WTC11 (cell line): ENCODE results near the gene BICDL2.

ENCODE experiments used
- CBFB ChIP-seq: sonication (generic); formaldehyde crosslinking; IDR thresholded peaks from 2 replicates; pipeline ENCODE4 v1.8.1; 2022; ENCODE audit warnings: mild to moderate bottlenecking, low read depth, missing genetic modification reagents
- CREB1 ChIP-seq: sonication (generic); formaldehyde crosslinking; IDR thresholded peaks from 2 replicates; pipeline ENCODE4 v1.8.0; 2023; ENCODE audit warnings: mild to moderate bottlenecking, missing genetic modification reagents
- ELF4 ChIP-seq: sonication (generic); formaldehyde crosslinking; IDR thresholded peaks from 2 replicates; pipeline ENCODE4 v1.8.1; 2022; ENCODE audit warnings: low read depth, mild to moderate bottlenecking, moderate library complexity, missing genetic modification reagents
- IRF1 ChIP-seq: sonication (generic); formaldehyde crosslinking; IDR thresholded peaks from 2 replicates; pipeline ENCODE4 v1.8.0; 2023; ENCODE audit warnings: missing genetic modification reagents
- MAX ChIP-seq: sonication (generic); formaldehyde crosslinking; IDR thresholded peaks from 2 replicates; pipeline ENCODE4 v1.8.0; 2022; ENCODE audit warnings: mild to moderate bottlenecking, missing genetic modification reagents
- NFE2L1 ChIP-seq: sonication (generic); formaldehyde crosslinking; IDR thresholded peaks from 2 replicates; pipeline ENCODE4 v1.8.1; 2023; ENCODE audit warnings: missing genetic modification reagents
- SMAD4 ChIP-seq: sonication (generic); formaldehyde crosslinking; IDR thresholded peaks from 2 replicates; pipeline ENCODE4 v1.8.0; 2022; ENCODE audit warnings: mild to moderate bottlenecking, missing genetic modification reagents
- ZNF121 ChIP-seq: sonication (generic); formaldehyde crosslinking; IDR thresholded peaks from 2 replicates; pipeline ENCODE4 v1.8.0; 2023; ENCODE audit warnings: missing genetic modification reagents
- ZNF425 ChIP-seq: fragments of 250-450 bp; sonication (Bioruptor Pico); conservative IDR thresholded peaks from 2 replicates; pipeline ENCODE4 v1.9.0; 2021; ENCODE audit warnings: mild to moderate bottlenecking
- ZSCAN18 ChIP-seq: fragments of 250-450 bp; sonication (Bioruptor Pico); IDR thresholded peaks from 2 replicates; pipeline ENCODE4 v2.1.2; 2022; ENCODE audit warnings: mild to moderate bottlenecking, moderate library complexity
- TF ChIP-seq, protein P1 (sequence below): fragments of 200-600 bp; IDR thresholded peaks from 2 replicates; pipeline ENCODE4 v1.8.0; 2022; ENCODE audit warnings: antibody characterized with exemption
- TF ChIP-seq, protein P2 (sequence below): fragments of 250-450 bp; sonication (Bioruptor Pico); IDR thresholded peaks from 2 replicates; pipeline ENCODE4 v1.9.0; 2021; ENCODE audit warnings: moderate library complexity, mild to moderate bottlenecking, inconsistent platforms, borderline replicate concordance
- TF ChIP-seq, protein P3 (sequence below): sonication (generic); formaldehyde crosslinking; IDR thresholded peaks from 2 replicates; pipeline ENCODE4 v1.8.1; 2023; ENCODE audit warnings: mild to moderate bottlenecking, missing genetic modification reagents, borderline replicate concordance
- TF ChIP-seq, protein P4 (sequence below): sonication (generic); formaldehyde crosslinking; IDR thresholded peaks from 2 replicates; pipeline ENCODE4 v1.8.1; 2023; ENCODE audit warnings: mild to moderate bottlenecking, missing genetic modification reagents, moderate library complexity

- no peak for TF ChIP-seq ZNF425
- TF ChIP-seq, protein P1, sequence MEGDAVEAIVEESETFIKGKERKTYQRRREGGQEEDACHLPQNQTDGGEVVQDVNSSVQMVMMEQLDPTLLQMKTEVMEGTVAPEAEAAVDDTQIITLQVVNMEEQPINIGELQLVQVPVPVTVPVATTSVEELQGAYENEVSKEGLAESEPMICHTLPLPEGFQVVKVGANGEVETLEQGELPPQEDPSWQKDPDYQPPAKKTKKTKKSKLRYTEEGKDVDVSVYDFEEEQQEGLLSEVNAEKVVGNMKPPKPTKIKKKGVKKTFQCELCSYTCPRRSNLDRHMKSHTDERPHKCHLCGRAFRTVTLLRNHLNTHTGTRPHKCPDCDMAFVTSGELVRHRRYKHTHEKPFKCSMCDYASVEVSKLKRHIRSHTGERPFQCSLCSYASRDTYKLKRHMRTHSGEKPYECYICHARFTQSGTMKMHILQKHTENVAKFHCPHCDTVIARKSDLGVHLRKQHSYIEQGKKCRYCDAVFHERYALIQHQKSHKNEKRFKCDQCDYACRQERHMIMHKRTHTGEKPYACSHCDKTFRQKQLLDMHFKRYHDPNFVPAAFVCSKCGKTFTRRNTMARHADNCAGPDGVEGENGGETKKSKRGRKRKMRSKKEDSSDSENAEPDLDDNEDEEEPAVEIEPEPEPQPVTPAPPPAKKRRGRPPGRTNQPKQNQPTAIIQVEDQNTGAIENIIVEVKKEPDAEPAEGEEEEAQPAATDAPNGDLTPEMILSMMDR: no peak
- TF ChIP-seq, protein P2, sequence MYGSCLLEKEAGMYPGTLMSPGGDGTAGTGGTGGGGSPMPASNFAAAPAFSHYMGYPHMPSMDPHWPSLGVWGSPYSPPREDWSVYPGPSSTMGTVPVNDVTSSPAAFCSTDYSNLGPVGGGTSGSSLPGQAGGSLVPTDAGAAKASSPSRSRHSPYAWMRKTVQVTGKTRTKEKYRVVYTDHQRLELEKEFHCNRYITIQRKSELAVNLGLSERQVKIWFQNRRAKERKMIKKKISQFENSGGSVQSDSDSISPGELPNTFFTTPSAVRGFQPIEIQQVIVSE (CRISPR knock-in tag): no peak
- no peak for TF ChIP-seq CBFB (CRISPR knock-in tag)
- TF ChIP-seq CREB1 (CRISPR knock-in tag): no peak
- TF ChIP-seq ZNF121 (CRISPR knock-in tag): no peak
- TF ChIP-seq, protein P3, sequence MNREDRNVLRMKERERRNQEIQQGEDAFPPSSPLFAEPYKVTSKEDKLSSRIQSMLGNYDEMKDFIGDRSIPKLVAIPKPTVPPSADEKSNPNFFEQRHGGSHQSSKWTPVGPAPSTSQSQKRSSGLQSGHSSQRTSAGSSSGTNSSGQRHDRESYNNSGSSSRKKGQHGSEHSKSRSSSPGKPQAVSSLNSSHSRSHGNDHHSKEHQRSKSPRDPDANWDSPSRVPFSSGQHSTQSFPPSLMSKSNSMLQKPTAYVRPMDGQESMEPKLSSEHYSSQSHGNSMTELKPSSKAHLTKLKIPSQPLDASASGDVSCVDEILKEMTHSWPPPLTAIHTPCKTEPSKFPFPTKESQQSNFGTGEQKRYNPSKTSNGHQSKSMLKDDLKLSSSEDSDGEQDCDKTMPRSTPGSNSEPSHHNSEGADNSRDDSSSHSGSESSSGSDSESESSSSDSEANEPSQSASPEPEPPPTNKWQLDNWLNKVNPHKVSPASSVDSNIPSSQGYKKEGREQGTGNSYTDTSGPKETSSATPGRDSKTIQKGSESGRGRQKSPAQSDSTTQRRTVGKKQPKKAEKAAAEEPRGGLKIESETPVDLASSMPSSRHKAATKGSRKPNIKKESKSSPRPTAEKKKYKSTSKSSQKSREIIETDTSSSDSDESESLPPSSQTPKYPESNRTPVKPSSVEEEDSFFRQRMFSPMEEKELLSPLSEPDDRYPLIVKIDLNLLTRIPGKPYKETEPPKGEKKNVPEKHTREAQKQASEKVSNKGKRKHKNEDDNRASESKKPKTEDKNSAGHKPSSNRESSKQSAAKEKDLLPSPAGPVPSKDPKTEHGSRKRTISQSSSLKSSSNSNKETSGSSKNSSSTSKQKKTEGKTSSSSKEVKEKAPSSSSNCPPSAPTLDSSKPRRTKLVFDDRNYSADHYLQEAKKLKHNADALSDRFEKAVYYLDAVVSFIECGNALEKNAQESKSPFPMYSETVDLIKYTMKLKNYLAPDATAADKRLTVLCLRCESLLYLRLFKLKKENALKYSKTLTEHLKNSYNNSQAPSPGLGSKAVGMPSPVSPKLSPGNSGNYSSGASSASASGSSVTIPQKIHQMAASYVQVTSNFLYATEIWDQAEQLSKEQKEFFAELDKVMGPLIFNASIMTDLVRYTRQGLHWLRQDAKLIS (CRISPR knock-in tag): no peak
- no peak for TF ChIP-seq MAX (CRISPR knock-in tag)
- TF ChIP-seq, protein P4, sequence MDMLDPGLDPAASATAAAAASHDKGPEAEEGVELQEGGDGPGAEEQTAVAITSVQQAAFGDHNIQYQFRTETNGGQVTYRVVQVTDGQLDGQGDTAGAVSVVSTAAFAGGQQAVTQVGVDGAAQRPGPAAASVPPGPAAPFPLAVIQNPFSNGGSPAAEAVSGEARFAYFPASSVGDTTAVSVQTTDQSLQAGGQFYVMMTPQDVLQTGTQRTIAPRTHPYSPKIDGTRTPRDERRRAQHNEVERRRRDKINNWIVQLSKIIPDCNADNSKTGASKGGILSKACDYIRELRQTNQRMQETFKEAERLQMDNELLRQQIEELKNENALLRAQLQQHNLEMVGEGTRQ (CRISPR knock-in tag): no peak
- no peak for TF ChIP-seq ELF4 (CRISPR knock-in tag)
- no peak for TF ChIP-seq SMAD4
- no peak for TF ChIP-seq NFE2L1 (CRISPR knock-in tag)
- no peak for TF ChIP-seq IRF1
- TF ChIP-seq ZSCAN18: no peak
These were observed 595 bp downstream of the BICDL2 start for GRCh38 chr16:3035972-3036725.
